Ascending aorta (tissue), 2 donors: ENCODE results near the gene PKM. TPM values are rescaled to one million over a fixed set of nuclear protein-coding genes. Genes with fewer than 3 reads are reported as not detected.

ENCODE experiments used
- DNase-seq, 2 donors: peaks; one replicate each; pipeline ENCODE4 v3.0.0-alpha.2; 2019; ENCODE audit warnings: low spot score in 2 of 2
- H3K27ac ChIP-seq, 2 donors: fragments of 200-600 bp; sonication (generic); one replicate each; pipeline ENCODE4 v1.5.1; 2016 to 2017; ENCODE audit warnings: mild to moderate bottlenecking in 1 of 2
- H3K27me3 ChIP-seq: fragments of 200-600 bp; sonication (generic); one replicate; pipeline ENCODE4 v1.5.1; 2017
- H3K36me3 ChIP-seq, 2 donors: fragments of 200-600 bp; sonication (generic); one replicate each; pipeline ENCODE4 v1.5.1; 2016
- H3K4me1 ChIP-seq, 2 donors: fragments of 200-600 bp; sonication (generic); one replicate each; pipeline ENCODE4 v1.5.1; 2016 to 2017; ENCODE audit warnings: mild to moderate bottlenecking in 1 of 2
- H3K4me3 ChIP-seq, 2 donors: fragments of 200-600 bp; sonication (generic); one replicate each; pipeline ENCODE4 v1.5.1; 2016 to 2017; ENCODE audit warnings: mild to moderate bottlenecking in 1 of 2
- H3K9me3 ChIP-seq, 2 donors: fragments of 200-600 bp; sonication (generic); one replicate each; pipeline ENCODE4 v1.5.1; 2016
- CTCF ChIP-seq, 3 experiments: fragments of 200-600 bp in 2 of 3; fragments of 450-650 bp in 1 of 3; sonication (generic) in 2 of 3; IDR thresholded peaks; one replicate each; pipeline ENCODE4 v1.5.1; 2016 to 2019; ENCODE audit warnings: antibody characterized with exemption in 3 of 3, mild to moderate bottlenecking in 1 of 3, moderate library complexity in 1 of 3
- intact Hi-C: fragments of 100-400 bp; cut with DNase I; formaldehyde crosslinking; loops from one replicate; pipeline ENCODE4 v1.15.1; 2023
- total RNA-seq: library from RNA; depleted of rRNA; stranded (reverse); fragments of >200 nt; gene quantifications from one replicate; pipeline ENCODE4 v1.1.0, GENCODE V29; 2016

PKM gene
- total RNA-seq, 1 donor from 2014 or later = 313 TPM

- intact Hi-C loops = loop anchor here (1.0 to 5.0 kb wide), 5 partner anchors 42 to 200 kb away; partner anchors contain the start of genes ARIH1, HEXA, MYO9A and PKM
- DNase-seq = peak; percentile 96 to 99
Observed at GRCh38 chr15:72272213-72272996, 41.4 kb upstream of the PKM start, which contains the start of gene PARP6. Gene PARP6, minus strand, starts transcription at chr15:72272554. Its CDS starts 5,077 bp downstream, at chr15:72267477.

GRCh38 chr15:72271895-72272212, 40.9 kb upstream of the PKM start:
- no peaks in the 10 kb centered on the region for H3K27me3 ChIP-seq
- H3K27ac ChIP-seq = peak overlapping the region; percentile 88 to 94
- peaks cover 0 to 11% of the 10 kb centered on the region in 2 donors for H3K4me1 ChIP-seq
- no peak for TF ChIP-seq CTCF (IDR thresholded peaks at IDR 0.05)
- intact Hi-C loops = loop anchor here (1.0 to 5.0 kb wide), 5 partner anchors 41 to 200 kb away; partner anchors contain the start of genes ARIH1, HEXA, MYO9A and PKM
- DNase-seq = no peak
- H3K9me3 ChIP-seq = no peaks in the 10 kb centered on the region
- H3K36me3 ChIP-seq = peaks cover 12 to 18% of the 10 kb centered on the region in 2 donors
- H3K4me3 ChIP-seq = peak overlapping the region; percentile 80 to 96

More at GRCh38 chr15:72272213-72272996, 41.4 kb upstream of the PKM start, which contains the start of gene PARP6:
- H3K27me3 ChIP-seq = no peaks in the 10 kb centered on the region
- H3K4me3 ChIP-seq = peak within 1 kb of the TSS; percentile 80 to 96
- H3K36me3 ChIP-seq = peaks cover 7 to 12% of the 10 kb centered on the region in 2 donors
- peak within 1 kb of the TSS; percentile 88 to 94 for H3K27ac ChIP-seq
- no peaks in the 10 kb centered on the region for H3K9me3 ChIP-seq
- peak; percentile 60 to 73 (median 71) for TF ChIP-seq CTCF (IDR thresholded peaks at IDR 0.05)
- H3K4me1 ChIP-seq = peaks cover 0 to 11% of the 10 kb centered on the region in 2 donors

- no peak for TF ChIP-seq CTCF (IDR thresholded peaks at IDR 0.05)
- no peak for DNase-seq
- Histone ChIP-seq H3K9me3 (no peaks in the 10 kb centered on the region), H3K4me1 (peaks cover 0 to 11% of the 10 kb centered on the region in 2 donors), H3K27me3 (no peaks in the 10 kb centered on the region), H3K4me3 (peak overlapping the region in 1 of 2 donors; percentile 96), H3K36me3 (peaks cover 18 to 24% of the 10 kb centered on the region in 2 donors), H3K27ac (peak overlapping the region; percentile 88 to 94)
- intact Hi-C loops = loop anchor here (5.0 kb wide), 1 partner anchor 201 kb away; the partner anchor contains the start of gene ARIH1
Observed at GRCh38 chr15:72271221-72271620, 40.2 kb upstream of the PKM start.

- H3K4me3 ChIP-seq = no peak overlapping the region
- DNase-seq = no peak
- intact Hi-C loops = loop anchor here (5.0 kb wide), 1 partner anchor 203 kb away; the partner anchor contains the start of gene ARIH1
- H3K27me3 ChIP-seq = no peaks in the 10 kb centered on the region
- peaks cover 33 to 39% of the 10 kb centered on the region in 2 donors for H3K36me3 ChIP-seq
- H3K9me3 ChIP-seq = no peaks in the 10 kb centered on the region
- H3K27ac ChIP-seq = no peak overlapping the region
- no peak for TF ChIP-seq CTCF (IDR thresholded peaks at IDR 0.05)
- H3K4me1 ChIP-seq = peaks cover 0 to 11% of the 10 kb centered on the region in 2 donors
Observed at GRCh38 chr15:72269739-72270138, 38.7 kb upstream of the PKM start.

GRCh38 chr15:72265031-72265430, 34.0 kb upstream of the PKM start:
- no peak for TF ChIP-seq CTCF (IDR thresholded peaks at IDR 0.05)
- Histone ChIP-seq H3K4me1 (no peaks in the 10 kb centered on the region), H3K36me3 (peaks cover 80 to 86% of the 10 kb centered on the region in 2 donors), H3K4me3 (no peak overlapping the region), H3K9me3 (no peaks in the 10 kb centered on the region), H3K27ac (no peak overlapping the region), H3K27me3 (no peaks in the 10 kb centered on the region)
- DNase-seq = no peak
- intact Hi-C loops = no loop called here
